NCI-H748 treated with DMSO at 0.1 percent for 48 hours (cell line): ENCODE data around the gene BNIP5.

Source experiments
- DNase-seq: peaks from one replicate; lab custom pipeline; 2025; lab: John Stamatoyannopoulos, UW

Gene BNIP5

DNA sequence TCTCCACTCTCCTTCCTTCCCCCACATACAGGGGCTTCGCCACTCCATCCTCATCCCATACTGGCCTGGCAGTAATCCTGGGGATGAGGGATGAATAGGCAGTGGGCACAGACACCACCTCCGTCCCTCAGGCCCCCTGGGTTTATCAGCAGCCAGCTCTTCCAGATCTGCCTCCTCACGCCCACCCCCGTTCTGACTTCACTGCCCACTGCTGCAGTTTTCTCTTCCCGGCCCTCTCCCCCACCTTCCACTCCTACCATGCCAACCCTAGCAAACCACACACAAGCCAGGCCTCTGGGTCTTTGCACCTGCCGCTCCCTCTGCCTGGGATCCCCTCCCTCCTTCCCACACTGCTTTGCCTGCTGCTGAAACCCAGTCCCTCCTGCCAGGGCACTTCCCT lies 44.5 kb downstream of the BNIP5 start:
- no peak for DNase-seq

DNA sequence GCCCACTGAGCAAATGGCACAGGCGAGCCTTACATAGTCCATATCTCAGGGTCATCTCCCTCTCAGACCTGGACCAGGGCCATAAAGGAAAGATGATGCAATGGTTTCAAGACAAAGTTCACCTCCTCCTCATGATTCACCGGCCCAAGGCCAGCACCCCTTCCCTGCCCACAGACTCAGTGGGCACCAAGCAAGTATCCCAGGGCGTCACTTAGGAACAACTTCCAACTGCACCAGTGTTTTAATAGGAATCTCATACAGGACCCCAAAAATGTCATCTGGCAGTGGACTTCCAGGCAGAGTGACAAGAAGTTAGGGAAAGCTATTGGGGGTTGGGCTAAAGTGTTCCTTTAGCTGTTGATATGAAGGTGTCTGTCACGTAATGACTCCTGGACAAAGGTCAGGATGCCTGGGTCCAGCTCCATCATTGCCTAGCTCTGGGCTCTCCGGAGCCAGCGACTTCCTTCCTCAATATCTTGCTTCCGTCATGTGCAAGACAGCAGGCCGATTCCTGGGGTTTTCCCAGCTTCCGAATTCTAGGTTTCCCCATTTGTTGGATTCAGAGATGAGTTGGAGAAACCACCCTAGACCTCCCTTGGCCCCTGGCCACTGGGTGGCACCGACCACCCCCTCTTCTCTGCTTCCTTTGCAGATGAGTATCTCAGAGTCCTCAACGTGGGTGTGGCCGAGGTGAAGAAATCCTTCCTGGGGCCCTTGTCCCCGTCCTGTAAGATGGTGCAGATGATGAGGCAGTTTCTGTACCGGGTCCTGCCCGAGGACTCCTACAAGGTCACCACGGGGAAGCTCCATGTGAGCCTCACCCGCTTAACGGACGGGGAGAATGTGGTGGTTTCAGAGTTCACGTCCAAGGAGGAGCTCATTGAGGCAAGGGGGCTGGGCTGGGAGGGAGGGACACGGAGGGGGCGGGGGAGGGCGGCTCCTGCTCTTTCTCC lies 45.7 kb downstream of the BNIP5 start:
- no peak for DNase-seq

DNA sequence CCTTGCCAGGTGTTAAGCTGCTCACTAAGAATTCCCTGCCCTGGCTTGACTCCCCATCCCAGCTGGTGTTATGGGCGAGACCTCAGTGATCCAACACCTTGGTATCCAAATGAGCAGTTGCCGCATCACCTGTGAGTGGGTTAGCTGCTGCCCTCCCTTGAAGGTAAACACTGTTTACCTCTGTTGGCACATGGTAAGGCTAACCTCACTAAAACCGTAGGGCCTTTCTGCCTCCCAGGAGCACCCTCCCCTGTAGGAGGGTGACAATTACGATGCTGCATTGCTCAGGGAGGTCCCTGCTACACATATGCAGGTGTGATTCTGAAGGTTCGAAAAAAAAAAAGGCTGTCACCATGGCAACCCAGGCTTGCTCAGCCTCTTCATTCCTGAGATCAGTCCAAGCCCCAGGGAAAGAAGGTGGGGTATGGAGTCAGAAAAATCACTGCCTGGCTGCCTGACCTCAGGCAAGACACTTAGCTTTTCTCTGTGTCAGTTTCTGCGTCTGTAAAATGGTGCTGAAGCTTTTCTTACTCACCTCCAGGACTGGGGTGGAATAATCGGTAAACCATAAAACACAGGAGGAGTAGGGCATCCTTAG lies 47.3 kb downstream of the BNIP5 start:
- DNase-seq = no peak

DNA sequence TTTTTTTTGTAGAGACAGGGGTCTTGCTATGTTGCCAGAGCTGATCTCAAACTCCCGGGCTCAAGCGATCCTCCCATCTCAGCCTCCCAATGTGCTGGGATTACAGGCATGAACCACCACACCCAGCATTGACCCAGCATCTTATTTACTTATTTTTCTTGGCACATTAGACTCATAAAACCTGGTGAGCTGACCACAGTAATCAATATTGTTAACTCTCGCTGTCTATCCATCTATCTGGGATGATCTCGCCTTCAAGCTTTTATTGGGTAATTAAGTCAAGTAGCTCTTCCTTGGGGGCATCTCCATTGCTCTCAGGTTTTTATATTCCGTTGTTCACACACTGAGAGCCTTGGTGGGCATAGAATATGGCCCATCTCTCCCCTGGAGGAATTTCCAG lies 49.8 kb downstream of the BNIP5 start:
- DNase-seq = no peak

DNA sequence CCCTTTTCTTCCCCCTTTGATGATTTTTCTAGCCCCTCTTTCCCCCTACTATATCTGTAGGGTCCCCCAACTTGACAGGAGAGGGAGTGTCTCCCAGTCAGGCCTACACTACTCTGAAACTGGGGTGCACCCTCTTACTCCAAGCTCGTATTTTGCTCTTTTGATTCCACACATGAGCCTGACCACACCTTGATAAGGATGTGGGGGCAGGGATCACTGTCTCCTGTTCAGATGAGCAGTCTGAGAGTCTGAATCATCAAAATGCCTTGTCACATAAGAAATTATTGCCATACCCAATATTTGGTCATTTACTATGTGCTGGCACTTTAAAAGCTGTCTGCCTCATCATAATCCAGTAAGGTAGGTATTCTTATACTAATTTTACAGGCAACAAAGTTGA lies 50.9 kb downstream of the BNIP5 start:
- DNase-seq = no peak

DNA sequence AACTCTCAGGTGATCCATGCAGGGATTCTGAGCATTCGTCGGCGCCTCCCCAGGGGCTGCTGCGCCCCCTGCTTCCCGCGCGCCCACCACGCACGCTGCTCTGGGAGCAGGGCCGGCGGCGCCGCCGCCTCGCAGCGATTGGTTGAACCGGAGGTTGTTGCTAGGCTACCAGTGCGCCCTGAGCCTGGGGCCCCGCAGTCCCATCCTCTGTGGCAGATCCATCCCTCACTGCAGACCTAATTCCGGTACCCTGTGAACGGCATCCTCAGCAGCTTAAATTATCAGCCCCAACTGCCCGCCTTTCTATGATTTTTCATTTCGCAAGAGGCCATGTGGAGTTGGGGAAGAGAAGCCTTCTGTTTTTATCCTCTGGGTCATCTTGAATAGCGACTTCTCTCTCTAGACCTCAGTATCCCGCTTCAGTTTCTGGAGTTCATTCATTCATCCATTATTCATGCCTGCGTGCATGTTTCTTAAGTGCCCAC lies 51.5 kb downstream of the BNIP5 start:
- DNase-seq = no peak

DNA sequence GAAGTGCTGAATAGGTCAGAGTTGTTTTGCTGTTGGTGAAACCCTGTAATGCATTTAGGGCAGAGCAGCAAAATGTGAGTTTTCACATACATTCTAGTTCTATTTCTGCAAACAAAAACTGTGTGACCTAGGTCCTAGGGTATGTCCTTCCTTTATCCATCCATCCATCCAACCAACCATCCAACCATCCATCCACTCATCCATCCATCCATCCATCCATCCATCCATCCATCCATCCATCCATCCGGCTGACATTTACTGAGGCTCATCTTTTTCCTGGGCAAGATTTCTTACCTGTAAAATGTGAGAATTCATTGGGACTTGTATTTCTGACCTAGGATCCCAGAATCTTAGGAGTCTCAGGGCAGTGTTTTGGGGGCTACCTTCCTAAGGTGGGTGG lies 52.3 kb downstream of the BNIP5 start:
- no peak for DNase-seq

DNA sequence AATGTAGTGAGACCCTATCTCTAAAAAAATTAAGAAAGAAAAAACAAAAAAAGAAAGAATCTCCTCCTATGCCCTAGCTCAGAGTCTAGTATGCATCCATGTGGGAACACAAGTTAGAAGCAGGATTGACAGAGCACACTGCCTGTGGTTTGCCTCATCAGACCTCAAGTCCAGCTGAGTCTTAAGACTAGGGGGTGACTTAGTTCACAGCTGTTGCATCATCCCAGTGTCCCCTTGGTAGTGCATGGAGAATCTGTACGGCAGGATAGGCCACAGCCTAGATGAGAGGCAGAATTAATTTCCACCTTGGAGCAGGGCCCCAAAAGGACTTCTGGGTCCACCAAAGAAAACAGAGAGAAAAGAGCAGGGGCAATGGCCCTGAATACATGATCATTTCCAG lies 53.1 kb downstream of the BNIP5 start:
- DNase-seq = no peak

DNA sequence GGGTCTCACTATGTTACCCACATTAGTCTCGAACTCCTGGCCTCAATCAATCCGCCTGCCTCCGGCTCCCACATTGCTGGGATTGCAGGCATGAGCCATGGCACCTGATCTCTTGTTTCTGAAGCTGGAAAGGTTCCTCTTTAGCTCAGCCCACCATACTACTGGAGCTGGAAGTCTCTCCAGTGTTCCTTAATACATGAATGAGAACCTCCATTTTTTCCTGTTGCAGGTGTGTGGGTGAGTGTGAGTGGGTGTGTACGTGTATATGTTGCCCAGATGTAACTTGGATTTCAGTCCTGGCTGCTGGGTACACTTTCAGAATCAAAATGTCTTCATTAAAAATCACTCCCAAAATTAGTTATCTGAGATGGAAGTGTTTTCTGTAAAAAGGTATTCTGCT lies 55.7 kb downstream of the BNIP5 start:
- no peak for DNase-seq

DNA sequence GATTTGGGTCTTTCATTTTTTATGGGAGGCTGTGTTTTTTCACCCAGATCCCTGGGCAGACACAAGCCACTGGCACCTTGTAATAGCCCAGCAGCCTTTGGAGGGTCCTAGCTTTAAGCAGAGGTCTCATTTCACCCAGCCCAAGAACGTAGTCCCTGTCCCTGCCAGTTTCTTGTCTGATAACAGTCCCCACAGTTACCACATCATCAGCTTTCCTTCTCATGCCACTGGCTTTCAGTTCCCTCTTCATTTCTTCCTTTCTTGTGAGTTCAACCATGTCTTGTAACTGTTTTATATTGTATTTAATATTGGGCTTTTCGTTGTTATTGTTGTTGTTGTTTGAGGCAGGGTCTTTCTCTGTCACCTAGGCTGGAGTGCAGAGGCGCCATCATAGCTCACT lies 56.2 kb downstream of the BNIP5 start:
- DNase-seq = no peak

DNA sequence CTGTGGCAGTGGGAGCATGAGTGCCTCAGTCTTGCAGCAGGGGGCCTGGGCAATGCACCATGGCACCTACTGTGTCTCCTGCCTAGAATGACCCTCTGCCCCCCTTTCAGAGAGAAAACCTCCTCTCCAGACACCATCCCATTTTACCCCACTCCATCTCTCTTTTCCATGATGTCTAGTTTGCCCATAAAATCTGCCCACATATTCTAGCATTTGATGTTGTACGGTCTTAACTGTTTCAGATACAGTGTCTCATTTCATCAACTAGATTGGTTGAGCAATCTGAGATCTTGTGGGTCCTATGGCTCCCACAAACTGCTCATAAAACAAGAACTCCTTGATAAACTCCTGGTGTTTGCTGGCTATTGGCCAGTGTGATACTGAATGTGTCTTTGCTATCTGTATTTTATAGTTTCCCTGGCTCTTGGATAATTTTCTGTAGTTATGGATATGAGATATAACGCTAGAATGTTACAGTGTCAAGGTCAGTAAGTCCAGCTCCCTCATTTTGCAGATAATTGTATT lies 58.7 kb downstream of the BNIP5 start:
- DNase-seq = no peak

DNA sequence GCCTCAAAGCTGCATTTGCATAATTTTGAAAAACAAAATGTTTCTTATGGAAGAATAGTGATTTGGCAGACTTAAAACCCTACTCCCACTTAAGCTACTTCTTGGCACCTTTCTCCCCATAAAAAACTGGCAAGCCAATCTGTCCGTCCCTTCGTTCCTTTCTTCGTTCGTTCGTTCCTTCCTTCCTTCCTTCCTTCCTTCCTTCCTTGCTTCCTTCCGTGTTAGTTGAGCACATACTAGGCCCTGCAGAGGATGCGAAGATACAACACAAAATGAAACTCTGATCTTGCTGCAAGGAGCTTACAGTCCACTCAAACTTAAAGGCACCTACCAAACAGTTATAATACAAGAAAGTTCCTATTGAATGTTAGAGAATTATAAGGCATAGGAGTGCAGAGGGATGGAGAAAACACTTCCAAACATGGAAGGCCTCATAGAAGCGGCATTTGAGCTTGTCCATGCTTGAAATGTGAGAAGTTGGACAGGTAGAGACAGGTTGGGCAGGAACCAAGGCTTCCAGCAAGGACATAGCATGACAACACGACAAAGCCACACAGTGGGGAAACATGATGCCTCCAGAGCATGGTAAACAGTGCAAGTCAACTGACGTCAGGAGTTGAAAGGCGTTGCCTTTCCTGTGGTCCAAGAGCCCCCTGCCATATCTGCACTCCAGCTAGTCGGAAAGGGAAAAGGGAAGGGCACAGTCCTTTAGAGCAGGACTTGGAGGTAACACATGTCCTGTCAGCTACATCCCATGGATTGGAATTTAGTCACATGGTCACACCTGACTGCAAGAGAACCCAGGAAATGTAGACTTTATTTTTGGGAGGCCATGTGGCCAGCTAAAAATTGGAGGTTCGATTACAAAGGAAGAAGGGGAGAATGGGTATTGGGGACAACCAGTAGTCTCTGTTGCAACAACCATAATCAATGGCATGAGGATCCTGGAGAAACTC lies 59.8 kb downstream of the BNIP5 start:
- DNase-seq = no peak

DNA sequence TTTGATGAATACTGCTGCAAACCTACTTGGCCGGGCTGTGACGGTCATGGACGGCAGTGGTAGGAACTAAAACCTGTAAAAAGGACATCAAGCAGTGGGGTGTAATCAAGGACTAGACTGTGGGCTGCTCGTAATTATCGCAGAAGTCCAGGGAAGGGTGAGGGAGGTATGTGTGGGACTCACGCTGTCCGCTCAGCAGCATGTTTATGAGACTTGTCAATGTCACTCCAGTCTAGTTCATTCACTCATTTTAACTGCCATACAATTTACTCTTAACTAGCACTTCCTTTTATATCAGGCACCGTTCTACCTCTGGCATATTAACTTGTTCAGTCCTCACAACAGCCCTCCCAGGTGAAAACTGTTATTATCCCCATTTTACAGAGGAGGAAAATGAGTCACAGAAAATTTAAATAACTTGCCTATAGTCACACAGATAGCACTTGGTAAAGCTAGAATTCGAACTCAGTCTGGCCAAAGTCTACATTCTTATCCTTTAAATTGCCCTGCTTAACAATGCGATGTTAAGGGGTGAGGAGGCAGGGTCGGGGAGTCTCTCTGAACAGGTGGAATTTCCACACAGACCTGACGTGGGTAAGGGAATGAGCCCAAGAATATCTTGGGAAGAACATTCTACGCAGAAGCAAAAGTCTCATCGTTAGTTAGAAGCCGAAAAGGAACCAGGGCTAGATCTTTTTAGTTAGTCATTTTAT lies 62.7 kb downstream of the BNIP5 start:
- DNase-seq = no peak

DNA sequence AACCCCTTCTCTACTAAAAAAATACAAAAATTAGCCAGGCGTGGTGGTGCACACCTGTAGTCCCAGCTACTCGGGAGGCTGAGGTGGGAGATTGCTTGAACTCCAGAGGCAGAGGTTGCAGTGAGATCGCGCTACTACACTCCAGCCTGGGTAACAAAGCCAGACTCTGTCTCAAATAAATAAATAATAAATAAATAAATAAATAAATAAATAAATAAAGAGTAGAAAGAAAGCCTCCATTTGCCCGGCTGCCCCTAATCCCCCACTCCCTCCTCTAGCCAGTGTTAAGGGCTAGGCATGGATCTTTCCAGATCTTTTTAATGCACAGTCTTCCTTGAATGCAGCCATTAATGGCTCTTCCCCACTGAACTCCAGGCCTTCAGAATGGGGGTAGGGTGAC lies 63.6 kb downstream of the BNIP5 start:
- no peak for DNase-seq

DNA sequence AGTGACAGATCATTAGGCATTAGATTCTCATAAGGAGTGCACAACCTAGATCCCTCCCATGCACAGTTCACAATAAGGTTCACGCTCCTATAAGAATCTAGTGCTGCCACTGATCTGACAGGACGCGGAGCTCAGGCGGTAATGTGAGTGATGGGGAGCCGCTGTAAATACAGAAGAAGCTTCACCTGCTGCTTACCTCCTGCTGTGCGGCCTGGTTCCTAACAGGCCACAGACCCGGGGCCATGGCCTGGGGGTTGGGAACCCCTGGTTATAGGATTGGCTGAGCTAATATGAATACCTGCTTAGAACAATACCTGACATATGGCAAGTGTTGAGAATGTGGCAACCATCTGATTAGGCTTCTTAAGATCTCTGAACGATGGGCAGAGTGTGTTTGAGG lies 64.5 kb downstream of the BNIP5 start:
- DNase-seq = no peak

DNA sequence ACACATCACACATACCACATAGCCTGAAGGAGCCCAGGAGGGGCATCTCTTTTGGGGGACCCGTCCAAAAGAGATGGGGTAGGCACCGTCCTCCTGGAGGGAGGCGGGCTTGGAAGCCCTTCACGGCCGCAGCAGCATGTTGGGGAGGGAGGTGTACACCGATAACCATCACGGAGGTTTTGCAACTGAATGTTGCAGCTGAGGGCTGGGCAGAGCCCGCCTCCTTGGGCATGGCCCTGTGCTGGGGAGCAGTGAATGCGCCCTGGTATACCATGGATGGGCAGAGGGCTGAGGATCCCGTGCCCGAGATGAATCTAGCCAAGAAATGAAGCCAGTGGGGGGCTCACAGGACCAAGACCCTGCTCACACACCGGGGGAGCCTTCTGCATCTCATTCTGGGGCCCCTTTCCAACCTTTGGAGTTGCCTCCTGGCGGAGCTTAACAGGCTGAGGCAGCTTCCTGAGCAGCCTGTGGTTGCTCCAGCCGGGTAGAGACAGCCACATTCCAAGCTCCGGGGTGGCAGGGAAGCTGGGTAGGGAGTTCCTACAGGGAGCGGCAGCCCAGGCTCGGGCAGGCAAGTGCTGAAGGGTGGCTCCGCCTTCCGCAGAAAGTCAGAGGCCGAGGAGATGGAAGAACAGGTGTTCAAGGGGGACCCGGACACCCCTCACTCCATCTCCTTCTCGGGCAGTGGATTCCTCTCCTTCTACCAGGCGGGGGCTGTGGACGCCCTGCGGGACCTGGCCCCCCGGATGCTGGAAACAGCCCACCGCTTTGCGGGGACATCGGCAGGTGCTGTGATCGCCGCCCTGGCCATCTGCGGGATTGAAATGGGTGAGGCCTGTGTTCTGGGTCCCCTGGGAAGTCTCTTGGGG lies 66.6 kb downstream of the BNIP5 start, which contains the start of gene PNPLA1:
Gene PNPLA1, plus strand, starts transcription at position 227 of the 872 bp plus-strand sequence. Its CDS starts 400 bp downstream, at position 627.
- no peak for DNase-seq

DNA sequence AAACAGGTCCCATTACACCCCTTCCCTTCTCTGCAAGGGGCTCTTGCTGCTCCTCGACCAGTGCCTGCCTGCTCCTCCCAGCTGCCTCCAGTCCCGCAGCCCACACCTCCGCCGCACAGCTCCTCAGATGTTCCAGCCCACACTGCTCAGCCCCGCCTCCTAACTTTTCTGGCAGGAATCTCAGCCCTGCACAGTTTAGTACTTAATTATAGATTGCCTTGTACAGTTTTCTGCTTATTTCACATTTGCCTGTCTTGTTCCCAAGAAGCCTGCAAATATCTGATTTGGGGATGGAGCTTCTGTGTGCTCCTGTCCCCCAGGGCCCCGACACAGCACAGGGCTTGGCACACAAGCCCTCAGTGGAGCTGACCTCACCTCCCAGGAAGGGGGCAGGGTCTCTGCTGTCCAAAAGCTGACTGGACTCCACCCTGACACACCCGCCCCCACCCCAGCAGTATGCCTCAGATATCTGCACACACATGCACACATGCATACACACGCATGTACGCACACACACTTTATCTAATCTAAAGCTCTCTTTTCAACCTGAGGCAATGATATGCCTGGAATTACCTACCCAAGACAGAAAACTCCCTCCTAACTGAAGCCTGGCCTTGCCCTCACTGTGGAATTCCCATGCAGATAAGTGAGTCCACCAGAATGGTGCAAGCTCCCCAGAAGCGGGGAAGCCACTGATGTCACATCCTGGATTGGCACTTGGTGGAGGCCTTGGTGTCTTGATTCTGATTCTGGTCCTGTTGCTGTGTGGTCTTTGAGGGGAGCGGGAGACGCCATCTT lies 68.0 kb downstream of the BNIP5 start:
- DNase-seq = no peak

DNA sequence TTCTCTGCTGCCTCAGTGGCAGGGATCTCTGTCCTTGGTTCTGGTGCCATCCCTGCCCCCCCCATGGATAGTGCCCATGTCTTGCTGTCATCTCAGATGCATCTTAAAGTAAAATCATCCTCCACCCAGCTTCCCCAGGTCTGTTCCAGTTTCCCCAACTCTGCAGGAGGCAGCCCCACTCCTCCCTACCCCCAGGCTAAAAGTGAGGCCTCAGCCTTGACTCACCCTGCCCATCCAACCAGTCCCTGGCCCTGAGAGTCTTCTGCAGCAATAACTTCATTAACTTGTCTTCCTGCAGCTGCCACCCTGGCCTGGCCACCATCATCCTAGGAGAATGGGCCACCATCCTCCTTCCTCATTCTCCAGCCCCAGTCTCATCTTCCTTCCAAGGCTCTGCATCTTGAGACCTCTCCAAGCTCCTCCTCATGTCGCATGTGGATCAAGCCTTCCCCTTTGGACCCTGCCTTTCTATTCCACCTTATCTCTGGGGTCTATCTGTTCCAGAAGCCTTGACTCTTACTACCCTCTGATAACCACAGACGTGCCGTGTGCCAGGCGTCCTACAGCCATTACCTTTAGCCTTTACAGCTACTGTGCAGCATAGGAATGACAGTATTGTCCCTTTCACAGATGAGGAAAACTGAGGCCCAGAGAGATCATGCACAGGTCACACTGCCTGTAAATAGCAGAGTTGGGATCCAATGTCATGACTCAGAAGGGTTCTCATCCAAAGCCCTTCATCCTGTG lies 68.8 kb downstream of the BNIP5 start:
- DNase-seq = no peak
